Endothelial cell of umbilical vein (primary cell): ENCODE results near the gene PLG.

Experiments used
- EZH2 ChIP-seq: IDR thresholded peaks from 2 replicates; pipeline ENCODE4 v1.6.1; 2012; ENCODE audit warnings: borderline replicate concordance, low read depth, mild to moderate bottlenecking, moderate library complexity, low read length, inconsistent platforms; ENCODE audit not compliant: severe bottlenecking
- FOS ChIP-seq: IDR thresholded peaks from 2 replicates; pipeline ENCODE4 v1.6.1; 2011; ENCODE audit warnings: mild to moderate bottlenecking, low read length, moderate library complexity, borderline replicate concordance; ENCODE audit not compliant: insufficient read depth
- GATA2 ChIP-seq: IDR thresholded peaks from 2 replicates; pipeline ENCODE4 v1.7.0; 2011; ENCODE audit warnings: low read depth, mild to moderate bottlenecking, moderate library complexity, mixed read lengths, low read length; ENCODE audit not compliant: insufficient read length, insufficient read depth
- JUN ChIP-seq: IDR thresholded peaks from 2 replicates; pipeline ENCODE4 v1.6.1; 2011; ENCODE audit warnings: borderline replicate concordance, low read depth; ENCODE audit not compliant: insufficient read length, insufficient read depth
- MAX ChIP-seq: IDR thresholded peaks from 2 replicates; pipeline ENCODE4 v1.6.1; 2011; ENCODE audit not compliant: insufficient read depth, insufficient read length
- MYC ChIP-seq: IDR thresholded peaks from one replicate; pipeline ENCODE4 v1.6.1; 2011; ENCODE audit warnings: mild to moderate bottlenecking, low read depth, low read length
- POLR2A ChIP-seq: IDR thresholded peaks from 2 replicates; pipeline ENCODE4 v1.6.1; 2012; ENCODE audit warnings: low read depth, mild to moderate bottlenecking, control low read depth, low read length
- POLR2AphosphoS5 ChIP-seq: IDR thresholded peaks from 2 replicates; pipeline ENCODE4 v1.6.1; 2012; ENCODE audit warnings: low read depth, mild to moderate bottlenecking, control low read depth, low read length, moderate library complexity; ENCODE audit not compliant: insufficient read depth
- TF ChIP-seq, protein P1 (sequence below), 2 donors: IDR thresholded peaks; 1 replicate in 1 of 2; 2 replicates in 1 of 2; pipeline ENCODE4 v1.5.1; 2011; ENCODE audit warnings: low read length in 2 of 2, mild to moderate bottlenecking in 2 of 2, moderate library complexity in 2 of 2, control low read depth in 1 of 2, inconsistent platforms in 1 of 2, low read depth in 1 of 2; ENCODE audit not compliant: insufficient read depth in 1 of 2; ENCODE audit errors: extremely low read depth in 1 of 2

- TF ChIP-seq MYC: no peak
- TF ChIP-seq EZH2: no peak
- TF ChIP-seq, protein P1, sequence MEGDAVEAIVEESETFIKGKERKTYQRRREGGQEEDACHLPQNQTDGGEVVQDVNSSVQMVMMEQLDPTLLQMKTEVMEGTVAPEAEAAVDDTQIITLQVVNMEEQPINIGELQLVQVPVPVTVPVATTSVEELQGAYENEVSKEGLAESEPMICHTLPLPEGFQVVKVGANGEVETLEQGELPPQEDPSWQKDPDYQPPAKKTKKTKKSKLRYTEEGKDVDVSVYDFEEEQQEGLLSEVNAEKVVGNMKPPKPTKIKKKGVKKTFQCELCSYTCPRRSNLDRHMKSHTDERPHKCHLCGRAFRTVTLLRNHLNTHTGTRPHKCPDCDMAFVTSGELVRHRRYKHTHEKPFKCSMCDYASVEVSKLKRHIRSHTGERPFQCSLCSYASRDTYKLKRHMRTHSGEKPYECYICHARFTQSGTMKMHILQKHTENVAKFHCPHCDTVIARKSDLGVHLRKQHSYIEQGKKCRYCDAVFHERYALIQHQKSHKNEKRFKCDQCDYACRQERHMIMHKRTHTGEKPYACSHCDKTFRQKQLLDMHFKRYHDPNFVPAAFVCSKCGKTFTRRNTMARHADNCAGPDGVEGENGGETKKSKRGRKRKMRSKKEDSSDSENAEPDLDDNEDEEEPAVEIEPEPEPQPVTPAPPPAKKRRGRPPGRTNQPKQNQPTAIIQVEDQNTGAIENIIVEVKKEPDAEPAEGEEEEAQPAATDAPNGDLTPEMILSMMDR (IDR thresholded peaks at IDR 0.05; ENCODE audit: extremely low read depth in 1 of 2, insufficient read depth in 1 of 2, low read depth in 1 of 2, low read length in 2 of 2): no peak
- TF ChIP-seq POLR2AphosphoS5: no peak
- no peak for TF ChIP-seq POLR2A
- no peak for TF ChIP-seq FOS
- TF ChIP-seq JUN: no peak
- TF ChIP-seq GATA2: no peak
- no peak for TF ChIP-seq MAX
Measured at GRCh38 chr6:160692369-160692959, 9.6 kb upstream of the PLG start.
